Endodermal cell (in vitro differentiated cells): ENCODE results near the gene CYP4B1. TPM values are rescaled to one million over a fixed set of nuclear protein-coding genes. Genes with fewer than 3 reads are reported as not detected.

ENCODE experiments used
- DNase-seq: peaks from one replicate; pipeline ENCODE4 v3.0.0-alpha.2; 2017
- H3K27ac ChIP-seq: 2 replicates; pipeline ENCODE4 v1.5.1; 2013; ENCODE audit warnings: mild to moderate bottlenecking, low read depth, low read length, moderate library complexity
- H3K27me3 ChIP-seq: 2 replicates; pipeline ENCODE4 v1.6.1; 2013; ENCODE audit warnings: mild to moderate bottlenecking, low read length, moderate library complexity; ENCODE audit not compliant: insufficient read depth, control insufficient read depth, poor library complexity, severe bottlenecking
- H3K36me3 ChIP-seq: 2 replicates; pipeline ENCODE4 v1.7.0; 2013; ENCODE audit warnings: mild to moderate bottlenecking, low read length, moderate library complexity; ENCODE audit not compliant: control insufficient read depth, insufficient read depth
- H3K4me1 ChIP-seq: one replicate; pipeline ENCODE4 v1.7.0; 2013; ENCODE audit warnings: low read length; ENCODE audit not compliant: control insufficient read depth, insufficient read depth
- H3K4me3 ChIP-seq: 2 replicates; pipeline ENCODE4 v1.5.1; 2013; ENCODE audit warnings: mild to moderate bottlenecking, low read length, moderate library complexity
- H3K9ac ChIP-seq: 2 replicates; pipeline ENCODE4 v1.6.1; 2013; ENCODE audit warnings: mild to moderate bottlenecking, low read length, moderate library complexity; ENCODE audit not compliant: poor library complexity, severe bottlenecking; ENCODE audit errors: extremely low read depth
- H3K9me3 ChIP-seq: 2 replicates; pipeline ENCODE4 v1.6.1; 2013; ENCODE audit warnings: mild to moderate bottlenecking, low read length, moderate library complexity; ENCODE audit not compliant: control insufficient read depth
- H3K27ac Mint-ChIP-seq: 2 replicates; pipeline ENCODE4 v1.8.0; 2020; ENCODE audit warnings: mixed read lengths
- H3K27me3 Mint-ChIP-seq: 2 replicates; pipeline ENCODE4 v1.8.0; 2021; ENCODE audit warnings: mild to moderate bottlenecking, mixed read lengths; ENCODE audit not compliant: insufficient read depth
- H3K36me3 Mint-ChIP-seq: 2 replicates; pipeline ENCODE4 v1.8.0; 2020; ENCODE audit warnings: low read depth, mixed read lengths
- H3K4me1 Mint-ChIP-seq: 2 replicates; pipeline ENCODE4 v1.8.0; 2020; ENCODE audit warnings: mixed read lengths
- H3K4me3 Mint-ChIP-seq: 2 replicates; pipeline ENCODE4 v1.8.0; 2020; ENCODE audit warnings: mild to moderate bottlenecking, moderate library complexity, mixed read lengths
- H3K9me3 Mint-ChIP-seq: 2 replicates; pipeline ENCODE4 v1.8.0; 2020; ENCODE audit warnings: mild to moderate bottlenecking, mixed read lengths
- CTCF ChIP-seq: fragments of 200-600 bp; sonication (generic); conservative IDR thresholded peaks from 2 replicates; pipeline ENCODE4 v1.5.0; 2021; ENCODE audit warnings: antibody characterized with exemption, mild to moderate bottlenecking
- WGBS, 2 experiments: methylation state at CpG; one replicate each; pipeline versions ENCODE4 v1.1.5 to v1.1.7; 2013; ENCODE audit warnings: missing lambda C conversion rate in 2 of 2, mixed read lengths in 1 of 2; ENCODE audit not compliant: insufficient coverage in 1 of 2, insufficient read length in 1 of 2; 5-methylcytosine and 5-hydroxymethylcytosine counted together
- total RNA-seq, 2 donors: library from RNA; stranded (reverse); fragmentation: NEBNext Ultra II Directional in 1 of 2; extraction: Animal tissue kit (Norgen Biotek cat#: 25700) in 1 of 2; gene quantifications; 2 replicates in 1 of 2; 3 replicates in 1 of 2; pipeline ENCODE4 v1.2.1, GENCODE V29; 2021

The CYP4B1 gene
- total RNA-seq, 2 donors from 2014 or later: 0.92 to 2.0 TPM

DNA sequence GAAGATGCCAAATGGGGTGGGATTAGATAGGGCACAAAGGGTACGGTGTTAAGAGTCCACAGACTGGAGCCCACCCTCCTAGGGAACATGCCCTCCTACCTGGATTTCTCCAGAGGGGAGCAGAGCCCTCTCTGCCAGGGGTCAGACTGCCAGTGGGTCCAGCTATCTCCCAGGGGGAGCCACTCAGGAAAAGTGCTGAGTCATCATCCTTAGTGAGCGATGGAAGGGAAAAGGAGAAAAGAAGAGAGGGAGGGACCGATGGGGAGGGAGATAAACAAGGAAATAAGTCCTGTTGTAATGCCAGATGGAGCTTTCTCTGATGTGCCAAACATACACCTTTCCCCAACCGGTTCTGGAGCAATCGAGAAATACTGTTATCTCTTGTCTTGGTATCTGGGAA is 30.4 kb upstream of the CYP4B1 start:
- Mint-ChIP-seq H3K36me3 (no peaks in the 10 kb centered on the region), H3K4me3 (no peak overlapping the region), H3K27me3 (peaks cover 20% of the 10 kb centered on the region), H3K9me3 (peaks cover 56% of the 10 kb centered on the region), H3K4me1 (peaks cover 5% of the 10 kb centered on the region), H3K27ac (no peak overlapping the region)
- H3K4me3 ChIP-seq: peak overlapping the region; percentile 46
- no peak overlapping the region for H3K9ac ChIP-seq
- peaks cover 5% of the 10 kb centered on the region for H3K27me3 ChIP-seq
- H3K9me3 ChIP-seq: peaks cover 69% of the 10 kb centered on the region
- no peak for DNase-seq
- H3K27ac ChIP-seq: no peak overlapping the region
- H3K36me3 ChIP-seq: no peaks in the 10 kb centered on the region
- WGBS, 2 experiments: 96 to 100% methylated on average over 1 to 5 of the region's 5 CpGs
- TF ChIP-seq CTCF: no peak
- H3K4me1 ChIP-seq: no peaks in the 10 kb centered on the region

DNA sequence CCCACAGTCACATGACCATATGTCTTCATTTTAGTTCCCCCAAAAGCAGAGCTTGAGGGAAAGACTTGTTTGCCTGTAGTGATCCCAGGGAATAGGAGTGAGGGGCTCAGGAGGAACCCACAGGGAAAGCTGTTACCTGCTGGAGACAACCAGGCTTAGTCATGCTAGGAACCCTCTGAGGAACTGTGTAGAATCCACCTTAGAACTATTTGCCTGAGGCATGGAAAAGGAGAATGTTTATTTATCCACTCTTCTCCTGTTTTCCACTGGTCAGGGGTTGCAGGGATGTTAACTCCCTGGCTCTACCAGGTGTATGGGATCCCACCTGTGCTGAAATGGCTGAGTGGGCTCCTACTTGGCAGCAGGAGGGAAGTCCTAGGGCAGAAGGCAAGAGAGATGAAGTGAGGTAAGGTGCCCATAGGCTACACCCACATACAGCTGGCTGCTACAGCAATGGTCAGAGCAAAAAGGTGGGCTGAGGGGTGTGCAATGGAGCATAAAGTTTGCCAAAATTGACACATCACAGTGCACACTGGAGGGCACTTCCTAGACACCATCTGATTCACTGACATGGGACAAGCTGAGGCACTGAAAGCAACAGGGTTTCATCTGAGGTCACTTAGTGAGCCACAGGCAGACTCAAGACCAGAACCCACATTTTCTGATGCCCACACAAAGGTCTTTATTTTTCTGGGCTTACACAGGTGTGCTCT is 29.7 kb upstream of the CYP4B1 start:
- Mint-ChIP-seq H3K4me1 (peaks cover 5% of the 10 kb centered on the region), H3K4me3 (no peak overlapping the region), H3K9me3 (peaks cover 63% of the 10 kb centered on the region), H3K27ac (no peak overlapping the region), H3K36me3 (no peaks in the 10 kb centered on the region), H3K27me3 (peaks cover 15% of the 10 kb centered on the region)
- Histone ChIP-seq H3K9ac (no peak overlapping the region), H3K27ac (no peak overlapping the region), H3K36me3 (no peaks in the 10 kb centered on the region), H3K9me3 (peaks cover 76% of the 10 kb centered on the region), H3K4me3 (peak overlapping the region; percentile 46), H3K4me1 (no peaks in the 10 kb centered on the region), H3K27me3 (peaks cover 5% of the 10 kb centered on the region)
- no peak for DNase-seq
- no peak for TF ChIP-seq CTCF

DNA sequence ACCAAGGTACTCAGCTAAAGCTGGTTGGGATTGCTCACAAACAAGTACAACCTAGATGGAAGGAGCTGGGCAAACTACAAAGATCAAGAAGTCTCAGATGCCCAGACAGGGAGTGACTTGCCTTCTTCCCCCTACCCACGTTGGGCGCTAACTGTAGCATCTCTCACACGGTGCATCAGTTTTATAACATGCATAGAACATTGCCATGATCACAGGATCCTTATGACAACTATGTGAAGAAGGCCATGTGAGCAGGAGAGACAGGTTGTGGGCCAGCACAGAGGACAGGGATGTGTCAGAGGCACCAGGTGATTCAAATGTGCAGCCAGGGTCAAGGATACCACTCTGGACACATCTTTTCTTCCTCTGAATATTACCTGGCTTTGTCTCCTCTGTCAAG is 28.3 kb upstream of the CYP4B1 start:
- 89 to 95% methylated on average over 3 of the region's 3 CpGs for WGBS, 2 experiments
- H3K36me3 Mint-ChIP-seq: no peaks in the 10 kb centered on the region
- Histone ChIP-seq H3K4me1 (no peaks in the 10 kb centered on the region), H3K9me3 (peaks cover 90% of the 10 kb centered on the region), H3K27ac (no peak overlapping the region), H3K36me3 (no peaks in the 10 kb centered on the region), H3K4me3 (peak overlapping the region; percentile 46), H3K27me3 (no peaks in the 10 kb centered on the region), H3K9ac (no peak overlapping the region)
- no peak overlapping the region for H3K27ac Mint-ChIP-seq
- DNase-seq: no peak
- no peak for TF ChIP-seq CTCF
- peaks cover 6% of the 10 kb centered on the region for H3K27me3 Mint-ChIP-seq
- peaks cover 70% of the 10 kb centered on the region for H3K9me3 Mint-ChIP-seq
- peaks cover 5% of the 10 kb centered on the region for H3K4me1 Mint-ChIP-seq
- no peak overlapping the region for H3K4me3 Mint-ChIP-seq
